OCI-LY3 (cell line): Measurements from ENCODE around the gene CDAN1.

Source experiments
- H2AFZ ChIP-seq: fragments of 200-600, 300-600 bp; shearing (Covaris generic); 2 replicates; pipeline ENCODE4 v1.6.0; 2014; ENCODE audit warnings: antibody characterized with exemption, low read depth, low read length
- H3K27ac ChIP-seq: fragments of 200-600, 300-600 bp; sonication (generic); 2 replicates; pipeline ENCODE4 v1.5.1; 2014; ENCODE audit warnings: mild to moderate bottlenecking, low read length, moderate library complexity, mixed read lengths
- H3K27me3 ChIP-seq: fragments of 200-600, 300-600 bp; sonication (generic); 2 replicates; pipeline ENCODE4 v1.6.1; 2014; ENCODE audit warnings: low read depth, low read length, mixed read lengths
- H3K36me3 ChIP-seq: fragments of 200-600, 300-600 bp; sonication (generic); replicated peaks from 2 replicates; pipeline ENCODE3; 2014; ENCODE audit warnings: low read depth, low read length, mixed read lengths
- H3K4me1 ChIP-seq: fragments of 300-600, 200-600 bp; sonication (generic); 2 replicates; pipeline ENCODE4 v1.6.1; 2014; ENCODE audit warnings: low read length, mixed read lengths
- H3K4me2 ChIP-seq: fragments of 200-600, 300-600 bp; sonication (generic); 2 replicates; pipeline ENCODE4 v1.6.1; 2014; ENCODE audit warnings: low read length, mixed read lengths
- H3K4me3 ChIP-seq: fragments of 300-600, 200-600 bp; sonication (generic); 2 replicates; pipeline ENCODE4 v1.5.1; 2014; ENCODE audit warnings: antibody characterized with exemption, mild to moderate bottlenecking, low read length, moderate library complexity
- H3K79me2 ChIP-seq: fragments of 300-600, 200-600 bp; shearing (Covaris generic); 2 replicates; pipeline ENCODE4 v1.6.1; 2014; ENCODE audit warnings: mild to moderate bottlenecking, low read length, mixed read lengths
- H3K9ac ChIP-seq: fragments of 300-600, 200-600 bp; shearing (Covaris generic); 2 replicates; pipeline ENCODE4 v1.6.0; 2014; ENCODE audit warnings: mild to moderate bottlenecking, low read length, moderate library complexity
- H3K9me3 ChIP-seq: fragments of 200-600, 300-600 bp; shearing (Covaris generic); 2 replicates; pipeline ENCODE4 v1.6.1; 2014; ENCODE audit warnings: low read length, mixed read lengths; ENCODE audit not compliant: insufficient read depth
- H4K20me1 ChIP-seq: fragments of 200-600, 300-600 bp; sonication (generic); 2 replicates; pipeline ENCODE4 v1.6.1; 2016; ENCODE audit warnings: low read length, mixed read lengths; ENCODE audit not compliant: insufficient read depth
- EZH2phosphoT487 ChIP-seq: fragments of 200-600 bp; shearing (Covaris generic); IDR thresholded peaks from 2 replicates; pipeline ENCODE4 v1.6.1; 2018; ENCODE audit warnings: antibody characterized with exemption, mixed run types, low read depth
- TF ChIP-seq, protein P1 (sequence below): fragments of 200-600, 300-600 bp; sonication (generic); IDR thresholded peaks from 2 replicates; pipeline ENCODE4 v1.5.1; 2014; ENCODE audit warnings: antibody characterized with exemption, low read length, low read depth

Gene CDAN1

GRCh38 chr15:42710662-42711061, 26.3 kb downstream of the CDAN1 start:
- Histone ChIP-seq H3K4me3 (no peak overlapping the region), H3K27ac (no peak overlapping the region), H3K27me3 (no peaks in the 10 kb centered on the region), H3K9ac (no peak overlapping the region), H3K79me2 (no peaks in the 10 kb centered on the region), H3K36me3 (no peaks in the 10 kb centered on the region), H3K4me2 (no peak overlapping the region), H3K4me1 (no peaks in the 10 kb centered on the region), H2AFZ (no peak overlapping the region), H4K20me1 (no peaks in the 10 kb centered on the region), H3K9me3 (no peaks in the 10 kb centered on the region)
- TF ChIP-seq, protein P1, sequence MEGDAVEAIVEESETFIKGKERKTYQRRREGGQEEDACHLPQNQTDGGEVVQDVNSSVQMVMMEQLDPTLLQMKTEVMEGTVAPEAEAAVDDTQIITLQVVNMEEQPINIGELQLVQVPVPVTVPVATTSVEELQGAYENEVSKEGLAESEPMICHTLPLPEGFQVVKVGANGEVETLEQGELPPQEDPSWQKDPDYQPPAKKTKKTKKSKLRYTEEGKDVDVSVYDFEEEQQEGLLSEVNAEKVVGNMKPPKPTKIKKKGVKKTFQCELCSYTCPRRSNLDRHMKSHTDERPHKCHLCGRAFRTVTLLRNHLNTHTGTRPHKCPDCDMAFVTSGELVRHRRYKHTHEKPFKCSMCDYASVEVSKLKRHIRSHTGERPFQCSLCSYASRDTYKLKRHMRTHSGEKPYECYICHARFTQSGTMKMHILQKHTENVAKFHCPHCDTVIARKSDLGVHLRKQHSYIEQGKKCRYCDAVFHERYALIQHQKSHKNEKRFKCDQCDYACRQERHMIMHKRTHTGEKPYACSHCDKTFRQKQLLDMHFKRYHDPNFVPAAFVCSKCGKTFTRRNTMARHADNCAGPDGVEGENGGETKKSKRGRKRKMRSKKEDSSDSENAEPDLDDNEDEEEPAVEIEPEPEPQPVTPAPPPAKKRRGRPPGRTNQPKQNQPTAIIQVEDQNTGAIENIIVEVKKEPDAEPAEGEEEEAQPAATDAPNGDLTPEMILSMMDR: no peak
- no peak for TF ChIP-seq EZH2phosphoT487

- no peaks in the 10 kb centered on the region for H3K4me1 ChIP-seq
- H3K9me3 ChIP-seq: no peaks in the 10 kb centered on the region
- no peaks in the 10 kb centered on the region for H3K27me3 ChIP-seq
- H3K9ac ChIP-seq: no peak overlapping the region
- H3K4me2 ChIP-seq: no peak overlapping the region
- H2AFZ ChIP-seq: no peak overlapping the region
- no peak overlapping the region for H3K4me3 ChIP-seq
- H4K20me1 ChIP-seq: no peaks in the 10 kb centered on the region
- TF ChIP-seq, protein P1: no peak
- TF ChIP-seq EZH2phosphoT487: no peak
- H3K27ac ChIP-seq: no peak overlapping the region
- H3K79me2 ChIP-seq: no peaks in the 10 kb centered on the region
- H3K36me3 ChIP-seq: no peaks in the 10 kb centered on the region
Measured at GRCh38 chr15:42707873-42708544, 28.9 kb downstream of the CDAN1 start.

GRCh38 chr15:42707068-42707467, 29.9 kb downstream of the CDAN1 start:
- Histone ChIP-seq H3K9ac (no peak overlapping the region), H3K36me3 (no peaks in the 10 kb centered on the region), H3K27ac (no peak overlapping the region), H3K27me3 (no peaks in the 10 kb centered on the region), H3K4me2 (no peak overlapping the region), H3K79me2 (no peaks in the 10 kb centered on the region), H3K4me3 (no peak overlapping the region), H4K20me1 (no peaks in the 10 kb centered on the region), H2AFZ (no peak overlapping the region), H3K4me1 (no peaks in the 10 kb centered on the region), H3K9me3 (no peaks in the 10 kb centered on the region)
- no peak for TF ChIP-seq EZH2phosphoT487
- TF ChIP-seq, protein P1: no peak

DNA sequence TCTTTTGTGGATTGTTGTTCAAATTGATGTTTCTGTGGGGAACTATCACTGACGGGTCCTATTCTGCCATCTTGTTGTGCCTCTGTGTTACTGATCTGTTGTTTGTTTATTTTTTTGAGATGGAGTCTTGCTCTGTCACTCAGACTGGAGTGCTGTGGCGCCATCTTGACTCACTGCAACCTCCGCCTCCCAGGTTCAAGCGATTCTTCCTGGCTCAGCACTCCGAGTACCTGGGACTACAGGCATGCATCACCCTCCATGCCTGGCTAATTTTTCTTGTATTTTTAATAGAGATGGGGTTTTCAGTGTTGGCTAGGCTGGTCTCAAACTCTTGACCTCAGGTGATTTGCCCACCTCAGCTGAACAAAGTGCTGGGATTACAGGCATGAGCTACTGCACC, 31.6 kb downstream of the CDAN1 start:
- Histone ChIP-seq H3K9me3 (no peaks in the 10 kb centered on the region), H3K4me1 (no peaks in the 10 kb centered on the region), H4K20me1 (no peaks in the 10 kb centered on the region), H3K27ac (no peak overlapping the region), H3K27me3 (peaks cover 5% of the 10 kb centered on the region; the same call in 1 of the 2 replicates), H3K79me2 (no peaks in the 10 kb centered on the region), H3K4me2 (no peak overlapping the region), H3K4me3 (no peak overlapping the region), H3K9ac (no peak overlapping the region), H3K36me3 (no peaks in the 10 kb centered on the region), H2AFZ (no peak overlapping the region)
- TF ChIP-seq, protein P1: no peak
- TF ChIP-seq EZH2phosphoT487: no peak
